Gastroesophageal sphincter (tissue), 3 donors: ENCODE measurements around the gene GRPR.

Experiments used
- POLR2A ChIP-seq, 2 donors: fragments of 450-650 bp; IDR thresholded peaks; one replicate each; pipeline ENCODE4 v1.6.1; 2017; ENCODE audit warnings: antibody characterized with exemption in 2 of 2, mild to moderate bottlenecking in 2 of 2, moderate library complexity in 1 of 2
- POLR2AphosphoS5 ChIP-seq: sonication (generic); formaldehyde crosslinking; IDR thresholded peaks from one replicate; pipeline ENCODE4 v1.6.1; 2017; ENCODE audit warnings: antibody characterized with exemption
- TF ChIP-seq, protein P1 (sequence below), 4 experiments: fragments of 200-600 bp in 2 of 4; fragments of 450-650 bp in 2 of 4; sonication (generic) in 1 of 4; IDR thresholded peaks; one replicate each; pipeline ENCODE4 v1.5.1; 2017 to 2019; ENCODE audit warnings: antibody characterized with exemption in 4 of 4, mild to moderate bottlenecking in 2 of 4, moderate library complexity in 2 of 4

GRCh38 chrX:16171039-16171438 lies 47.7 kb downstream of the GRPR start:
- TF ChIP-seq POLR2A (IDR thresholded peaks at IDR 0.05) = no peak
- TF ChIP-seq, protein P1, sequence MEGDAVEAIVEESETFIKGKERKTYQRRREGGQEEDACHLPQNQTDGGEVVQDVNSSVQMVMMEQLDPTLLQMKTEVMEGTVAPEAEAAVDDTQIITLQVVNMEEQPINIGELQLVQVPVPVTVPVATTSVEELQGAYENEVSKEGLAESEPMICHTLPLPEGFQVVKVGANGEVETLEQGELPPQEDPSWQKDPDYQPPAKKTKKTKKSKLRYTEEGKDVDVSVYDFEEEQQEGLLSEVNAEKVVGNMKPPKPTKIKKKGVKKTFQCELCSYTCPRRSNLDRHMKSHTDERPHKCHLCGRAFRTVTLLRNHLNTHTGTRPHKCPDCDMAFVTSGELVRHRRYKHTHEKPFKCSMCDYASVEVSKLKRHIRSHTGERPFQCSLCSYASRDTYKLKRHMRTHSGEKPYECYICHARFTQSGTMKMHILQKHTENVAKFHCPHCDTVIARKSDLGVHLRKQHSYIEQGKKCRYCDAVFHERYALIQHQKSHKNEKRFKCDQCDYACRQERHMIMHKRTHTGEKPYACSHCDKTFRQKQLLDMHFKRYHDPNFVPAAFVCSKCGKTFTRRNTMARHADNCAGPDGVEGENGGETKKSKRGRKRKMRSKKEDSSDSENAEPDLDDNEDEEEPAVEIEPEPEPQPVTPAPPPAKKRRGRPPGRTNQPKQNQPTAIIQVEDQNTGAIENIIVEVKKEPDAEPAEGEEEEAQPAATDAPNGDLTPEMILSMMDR (IDR thresholded peaks at IDR 0.05) = no peak
- no peak for TF ChIP-seq POLR2AphosphoS5
